ENCODE measurements around the gene SNRPA1. TPM values are rescaled to one million over a fixed set of nuclear protein-coding genes. Genes with fewer than 3 reads are reported as not detected.

The SNRPA1 gene
- total and polyA plus RNA-seq, 2 donors (not counting 3 experiments of a cell fraction or from before 2014, with no cell fraction given), result 68.5 to 82.7 TPM

DNA sequence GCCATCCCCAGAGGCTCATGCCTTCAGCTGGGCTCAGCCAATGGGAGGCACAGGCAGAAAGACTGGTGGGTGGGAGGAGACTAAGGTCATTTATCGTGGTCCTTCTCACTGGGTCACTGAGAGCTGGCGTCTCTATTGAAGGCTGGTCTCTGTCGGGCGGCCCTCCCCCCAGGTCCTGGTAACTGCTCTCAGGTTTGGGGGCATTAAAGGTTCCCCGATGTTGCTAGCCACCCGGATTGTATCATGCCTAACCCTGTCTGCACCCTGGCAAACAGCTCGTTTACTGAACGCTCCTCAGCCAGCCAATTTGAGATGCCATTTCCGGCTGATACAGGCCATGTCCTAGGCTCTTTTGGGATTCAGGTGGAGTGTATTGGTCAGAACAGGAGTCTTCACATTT is 28.3 kb downstream of the SNRPA1 start:
- peaks cover 2 to 8% of the 10 kb centered on the region in 2 experiments for H3K36me3 ChIP-seq (ENCODE audit: control insufficient read depth in 2 of 2, extremely low read depth in 1 of 2, insufficient read depth in 2 of 2, low read length in 2 of 2)
- H4K20me1 ChIP-seq (replicated peaks; ENCODE audit: control insufficient read depth, extremely low read depth, insufficient read depth, low read length), result no peaks in the 10 kb centered on the region
- no peak for TF ChIP-seq MYC (IDR thresholded peaks at IDR 0.05; ENCODE audit: low read depth, low read length)
- no peak for TF ChIP-seq POLR2AphosphoS5 (IDR thresholded peaks at IDR 0.05; ENCODE audit: insufficient read depth, low read depth, low read length)
- no peak for TF ChIP-seq CTCF (IDR thresholded peaks at IDR 0.05; ENCODE audit: extremely low read depth in 1 of 2, insufficient read depth in 1 of 2, low read depth in 1 of 2, low read length in 2 of 2)
- no peak for TF ChIP-seq EZH2 (IDR thresholded peaks at IDR 0.05; ENCODE audit: borderline replicate concordance, low read depth, low read length, severe bottlenecking)
- TF ChIP-seq JUN (IDR thresholded peaks at IDR 0.05; ENCODE audit: borderline replicate concordance, insufficient read depth, insufficient read length, low read depth), result no peak
- TF ChIP-seq GATA2 (IDR thresholded peaks at IDR 0.05; ENCODE audit: insufficient read depth, insufficient read length, low read depth, low read length), result no peak
- TF ChIP-seq POLR2A (IDR thresholded peaks at IDR 0.05; ENCODE audit: low read depth, low read length), result no peak
- TF ChIP-seq MAX (IDR thresholded peaks at IDR 0.05; ENCODE audit: insufficient read depth, insufficient read length), result no peak
- no peak for TF ChIP-seq FOS (IDR thresholded peaks at IDR 0.05; ENCODE audit: borderline replicate concordance, insufficient read depth, low read length)
- intact Hi-C loops (cut with micrococcal nuclease) (no loop called here), dilution Hi-C loops (cut with MboI; ENCODE audit: extremely low pct_ligation_motif_present, low sequenced_read_pairs) (no loop called here)
- no peak overlapping the region for H3K4me2 ChIP-seq (ENCODE audit: insufficient read depth, low read length)
- H2AFZ ChIP-seq (ENCODE audit: low read depth, low read length), result no peak overlapping the region
- no TSS peak for BruUV-seq (replicated peaks)
- no peak overlapping the region for H3K4me3 ChIP-seq (replicated peaks in 1 of 3; ENCODE audit: insufficient read depth in 1 of 3, low read depth in 1 of 3, low read length in 3 of 3)
- H3K9me1 ChIP-seq (replicated peaks; ENCODE audit: control insufficient read depth, extremely low read depth, insufficient read depth, low read length), result no peaks in the 10 kb centered on the region
- no peak overlapping the region for H3K9ac ChIP-seq (replicated peaks; ENCODE audit: extremely low read depth, insufficient read depth, low read length)
- no peak overlapping the region for H3K27ac ChIP-seq (ENCODE audit: insufficient read depth, low read depth, low read length)
- DNase-seq (ENCODE audit: low read depth, low spot score), result no peak
- H3K79me2 ChIP-seq (ENCODE audit: control insufficient read depth, insufficient read depth, low read length), result no peaks in the 10 kb centered on the region
- no peaks in the 10 kb centered on the region for H3K9me3 ChIP-seq (replicated peaks; ENCODE audit: control insufficient read depth, insufficient read depth, low read length)
- POLR2A ChIA-PET, result interaction anchor here (1.0 kb wide), 1 partner anchor 9 kb away, joined by 3 read pairs; no protein-coding TSS in a partner anchor
- no peak for FAIRE-seq
- H3K27me3 ChIP-seq (ENCODE audit: control insufficient read depth in 2 of 2, insufficient read depth in 2 of 2, low read length in 2 of 2), result peaks cover 0 to 1% of the 10 kb centered on the region in 2 experiments
- H3K4me1 ChIP-seq (ENCODE audit: control insufficient read depth, extremely low read depth, insufficient read depth, low read length), result peaks cover 12% of the 10 kb centered on the region
- CTCF ChIA-PET, result interaction anchor here (1.1 to 2.1 kb wide), 3 partner anchors 9 to 258 kb away, joined by 3 to 7 read pairs (median 7); no protein-coding TSS in a partner anchor

All from endothelial cell of umbilical vein (primary cell).